GM12891 (cell line): ENCODE measurements around the gene IFT172.

Source experiments
- POLR2AphosphoS5 ChIP-seq: IDR thresholded peaks from 2 replicates; pipeline ENCODE4 v1.6.1; 2011; ENCODE audit warnings: low read depth, low read length, control low read depth
- POU2F2 ChIP-seq: IDR thresholded peaks from 2 replicates; pipeline ENCODE4 v1.6.1; 2011; ENCODE audit warnings: low read depth, mild to moderate bottlenecking, control low read depth, low read length, moderate library complexity

DNA sequence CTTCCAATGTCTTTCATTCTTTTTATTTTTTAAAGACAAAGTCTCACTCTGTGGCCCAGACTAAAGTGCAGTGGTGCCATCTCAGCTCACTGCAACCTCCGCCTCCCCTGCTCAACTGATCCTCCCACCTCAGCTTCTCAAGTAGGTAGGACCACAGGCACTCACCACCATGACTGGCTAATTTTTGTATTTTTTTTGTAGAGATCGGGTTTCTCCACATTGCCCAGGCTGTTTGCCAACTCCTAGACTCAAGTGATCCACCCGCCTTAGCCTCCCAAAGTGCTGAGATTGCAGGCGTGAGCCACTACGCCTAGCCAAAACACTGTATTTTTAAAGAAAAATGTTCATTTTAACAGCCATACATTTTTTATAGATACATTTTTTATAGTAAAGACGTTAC is 19.8 kb upstream of the IFT172 start:
- TF ChIP-seq POLR2AphosphoS5 (no peak), POU2F2 (no peak)
